ENCODE measurements around the gene RLIM.

RLIM gene

GRCh38 chrX:74579597-74580198 is 34.7 kb downstream of the RLIM start:
- CTCF ChIA-PET, result no interaction called here
- POLR2A ChIA-PET, result no interaction called here
- no peak for DNase-seq (ENCODE audit: extremely low spot score)
- TF ChIP-seq FOXK2 (IDR thresholded peaks at IDR 0.05), result no peak
- no peak for TF ChIP-seq BHLHE40 (IDR thresholded peaks at IDR 0.05; ENCODE audit: borderline replicate concordance)
- TF ChIP-seq, protein P1, sequence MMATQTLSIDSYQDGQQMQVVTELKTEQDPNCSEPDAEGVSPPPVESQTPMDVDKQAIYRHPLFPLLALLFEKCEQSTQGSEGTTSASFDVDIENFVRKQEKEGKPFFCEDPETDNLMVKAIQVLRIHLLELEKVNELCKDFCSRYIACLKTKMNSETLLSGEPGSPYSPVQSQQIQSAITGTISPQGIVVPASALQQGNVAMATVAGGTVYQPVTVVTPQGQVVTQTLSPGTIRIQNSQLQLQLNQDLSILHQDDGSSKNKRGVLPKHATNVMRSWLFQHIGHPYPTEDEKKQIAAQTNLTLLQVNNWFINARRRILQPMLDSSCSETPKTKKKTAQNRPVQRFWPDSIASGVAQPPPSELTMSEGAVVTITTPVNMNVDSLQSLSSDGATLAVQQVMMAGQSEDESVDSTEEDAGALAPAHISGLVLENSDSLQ (IDR thresholded peaks at IDR 0.05), result no peak
- TF ChIP-seq ARNT (IDR thresholded peaks at IDR 0.05), result no peak
- no peak for TF ChIP-seq L3MBTL2 (conservative IDR thresholded peaks at IDR 0.05)
- TF ChIP-seq ZNF384 (IDR thresholded peaks at IDR 0.05), result no peak
- TF ChIP-seq ELF4 (IDR thresholded peaks at IDR 0.05), result no peak
- no peak for TF ChIP-seq SUZ12 (IDR thresholded peaks at IDR 0.05)
- no peak for TF ChIP-seq CTBP1 (IDR thresholded peaks at IDR 0.05; ENCODE audit: borderline replicate concordance)
- TF ChIP-seq NFRKB (IDR thresholded peaks at IDR 0.05), result no peak
- TF ChIP-seq SP1 (IDR thresholded peaks at IDR 0.05), result no peak
- no peak for TF ChIP-seq TARDBP (IDR thresholded peaks at IDR 0.05)
- no peak for TF ChIP-seq FOXA1 (IDR thresholded peaks at IDR 0.05)
- TF ChIP-seq FOXM1 (IDR thresholded peaks at IDR 0.05; ENCODE audit: borderline replicate concordance), result no peak
- no peak for TF ChIP-seq HDGF (IDR thresholded peaks at IDR 0.05; ENCODE audit: borderline replicate concordance)
- no peak for TF ChIP-seq LEF1 (IDR thresholded peaks at IDR 0.05; ENCODE audit: borderline replicate concordance)

GRCh38 chrX:74578137-74578536 is 36.3 kb downstream of the RLIM start:
- DNase-seq (ENCODE audit: extremely low spot score), result no peak
- no peak for TF ChIP-seq L3MBTL2 (conservative IDR thresholded peaks at IDR 0.05)
- TF ChIP-seq CTBP1 (IDR thresholded peaks at IDR 0.05; ENCODE audit: borderline replicate concordance), result no peak
- TF ChIP-seq FOXM1 (IDR thresholded peaks at IDR 0.05; ENCODE audit: borderline replicate concordance), result no peak
- no peak for TF ChIP-seq ZNF384 (IDR thresholded peaks at IDR 0.05)
- TF ChIP-seq, protein P1 (IDR thresholded peaks at IDR 0.05), result no peak
- no peak for TF ChIP-seq SP1 (IDR thresholded peaks at IDR 0.05)
- TF ChIP-seq NFRKB (IDR thresholded peaks at IDR 0.05), result no peak
- TF ChIP-seq LEF1 (IDR thresholded peaks at IDR 0.05; ENCODE audit: borderline replicate concordance), result no peak
- no peak for TF ChIP-seq ELF4 (IDR thresholded peaks at IDR 0.05)
- TF ChIP-seq HDGF (IDR thresholded peaks at IDR 0.05; ENCODE audit: borderline replicate concordance), result no peak
- no peak for TF ChIP-seq TARDBP (IDR thresholded peaks at IDR 0.05)
- TF ChIP-seq FOXA1 (IDR thresholded peaks at IDR 0.05), result no peak
- no peak for TF ChIP-seq FOXK2 (IDR thresholded peaks at IDR 0.05)
- no peak for TF ChIP-seq SUZ12 (IDR thresholded peaks at IDR 0.05)
- TF ChIP-seq ARNT (IDR thresholded peaks at IDR 0.05), result no peak
- TF ChIP-seq BHLHE40 (IDR thresholded peaks at IDR 0.05; ENCODE audit: borderline replicate concordance), result no peak
- ChIA-PET POLR2A (no interaction called here), CTCF (no interaction called here)

DNA sequence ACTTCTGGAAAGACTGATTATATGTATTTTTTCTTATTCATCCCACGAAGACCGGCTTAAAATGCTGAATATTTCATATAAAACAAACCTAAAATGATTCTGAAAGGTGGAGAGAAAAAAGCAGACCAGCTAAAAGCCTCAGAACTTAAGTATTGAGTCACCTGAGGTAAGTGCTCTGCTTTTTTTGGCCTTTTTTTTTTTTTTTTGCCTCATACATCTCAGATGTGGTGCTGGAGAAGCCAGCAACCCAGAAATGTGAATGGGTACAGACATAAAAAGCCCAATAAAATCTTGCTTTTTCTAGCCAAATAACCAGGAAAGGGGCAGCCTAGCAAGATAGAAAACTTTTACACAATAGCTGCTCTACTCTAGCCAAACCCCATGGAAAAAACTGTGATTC is 57.0 kb downstream of the RLIM start:
- ChIA-PET POLR2A (no interaction called here), CTCF (interaction anchor here (0.7 kb wide), 1 partner anchor 62 kb away, joined by 3 read pairs; no protein-coding TSS in a partner anchor)
- no peak for DNase-seq (ENCODE audit: extremely low spot score)
- no peak for TF ChIP-seq L3MBTL2 (conservative IDR thresholded peaks at IDR 0.05)
- no peak for TF ChIP-seq TARDBP (IDR thresholded peaks at IDR 0.05)
- TF ChIP-seq BHLHE40 (IDR thresholded peaks at IDR 0.05; ENCODE audit: borderline replicate concordance), result no peak
- TF ChIP-seq CTBP1 (IDR thresholded peaks at IDR 0.05; ENCODE audit: borderline replicate concordance), result no peak
- no peak for TF ChIP-seq ZNF384 (IDR thresholded peaks at IDR 0.05)
- no peak for TF ChIP-seq LEF1 (IDR thresholded peaks at IDR 0.05; ENCODE audit: borderline replicate concordance)
- TF ChIP-seq HDGF (IDR thresholded peaks at IDR 0.05; ENCODE audit: borderline replicate concordance), result no peak
- no peak for TF ChIP-seq ELF4 (IDR thresholded peaks at IDR 0.05)
- TF ChIP-seq ARNT (IDR thresholded peaks at IDR 0.05), result no peak
- TF ChIP-seq SUZ12 (IDR thresholded peaks at IDR 0.05), result no peak
- TF ChIP-seq, protein P1 (IDR thresholded peaks at IDR 0.05), result no peak
- TF ChIP-seq SP1 (IDR thresholded peaks at IDR 0.05), result no peak

GRCh38 chrX:74551934-74552333 is 62.5 kb downstream of the RLIM start:
- POLR2A ChIA-PET, result no interaction called here
- no peak for DNase-seq (ENCODE audit: extremely low spot score)
- TF ChIP-seq LEF1 (IDR thresholded peaks at IDR 0.05; ENCODE audit: borderline replicate concordance) (no peak), FOXA1 (IDR thresholded peaks at IDR 0.05) (no peak), NFRKB (IDR thresholded peaks at IDR 0.05) (no peak), FOXK2 (IDR thresholded peaks at IDR 0.05) (no peak), TARDBP (IDR thresholded peaks at IDR 0.05) (no peak), ZNF384 (IDR thresholded peaks at IDR 0.05) (no peak)
- CTCF ChIA-PET, result interaction anchor here (0.6 kb wide), 1 partner anchor 237 kb away, joined by 4 read pairs; no protein-coding TSS in a partner anchor

DNA sequence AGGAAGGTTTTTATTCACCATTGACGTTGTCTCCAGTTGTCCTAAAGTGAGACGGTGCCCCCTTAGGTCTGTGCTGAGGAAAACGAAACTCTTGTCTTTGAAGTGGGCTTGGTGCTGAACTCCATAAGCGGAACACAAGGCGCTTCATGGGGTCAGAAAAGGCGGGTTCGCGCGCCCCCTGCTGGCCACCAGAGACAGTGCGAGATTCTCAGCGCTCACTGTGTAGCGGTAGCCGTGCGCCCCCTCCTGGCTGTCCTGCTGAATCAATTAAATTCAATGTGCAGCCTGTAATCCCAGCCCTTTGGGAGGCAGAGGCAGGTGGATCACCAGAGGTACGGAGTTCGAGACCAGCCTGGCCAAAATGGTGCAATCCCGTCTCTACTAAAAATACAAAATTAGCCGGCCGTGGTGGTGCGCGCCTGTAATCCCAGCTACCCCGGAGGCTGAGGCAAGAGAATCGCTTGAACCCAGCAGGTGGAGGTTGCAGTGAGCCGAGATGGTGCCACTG is 64.1 kb downstream of the RLIM start:
- POLR2A ChIA-PET, result no interaction called here
- peak; percentile 56 for TF ChIP-seq L3MBTL2 (conservative IDR thresholded peaks at IDR 0.05)
- TF ChIP-seq, protein P1 (IDR thresholded peaks at IDR 0.05), result no peak
- DNase-seq (ENCODE audit: extremely low spot score), result peak; percentile 87
- CTCF ChIA-PET, result no interaction called here

- ChIA-PET CTCF (interaction anchor here (0.6 kb wide), 1 partner anchor 237 kb away, joined by 3 read pairs; no protein-coding TSS in a partner anchor), POLR2A (no interaction called here)
- DNase-seq (ENCODE audit: extremely low spot score), result no peak
- TF ChIP-seq ZNF384 (IDR thresholded peaks at IDR 0.05) (no peak), SP1 (IDR thresholded peaks at IDR 0.05) (no peak), FOXK2 (IDR thresholded peaks at IDR 0.05) (no peak), BHLHE40 (IDR thresholded peaks at IDR 0.05; ENCODE audit: borderline replicate concordance) (no peak), L3MBTL2 (conservative IDR thresholded peaks at IDR 0.05) (no peak), NFRKB (IDR thresholded peaks at IDR 0.05) (no peak), ARNT (IDR thresholded peaks at IDR 0.05) (no peak), FOXA1 (IDR thresholded peaks at IDR 0.05) (no peak)
- TF ChIP-seq, protein P1 (IDR thresholded peaks at IDR 0.05), result no peak
Measured at GRCh38 chrX:74546984-74547383, 67.4 kb downstream of the RLIM start.

All from HEK293T (cell line).